ENCODE measurements around the gene WASF3.

Gene WASF3

DNA sequence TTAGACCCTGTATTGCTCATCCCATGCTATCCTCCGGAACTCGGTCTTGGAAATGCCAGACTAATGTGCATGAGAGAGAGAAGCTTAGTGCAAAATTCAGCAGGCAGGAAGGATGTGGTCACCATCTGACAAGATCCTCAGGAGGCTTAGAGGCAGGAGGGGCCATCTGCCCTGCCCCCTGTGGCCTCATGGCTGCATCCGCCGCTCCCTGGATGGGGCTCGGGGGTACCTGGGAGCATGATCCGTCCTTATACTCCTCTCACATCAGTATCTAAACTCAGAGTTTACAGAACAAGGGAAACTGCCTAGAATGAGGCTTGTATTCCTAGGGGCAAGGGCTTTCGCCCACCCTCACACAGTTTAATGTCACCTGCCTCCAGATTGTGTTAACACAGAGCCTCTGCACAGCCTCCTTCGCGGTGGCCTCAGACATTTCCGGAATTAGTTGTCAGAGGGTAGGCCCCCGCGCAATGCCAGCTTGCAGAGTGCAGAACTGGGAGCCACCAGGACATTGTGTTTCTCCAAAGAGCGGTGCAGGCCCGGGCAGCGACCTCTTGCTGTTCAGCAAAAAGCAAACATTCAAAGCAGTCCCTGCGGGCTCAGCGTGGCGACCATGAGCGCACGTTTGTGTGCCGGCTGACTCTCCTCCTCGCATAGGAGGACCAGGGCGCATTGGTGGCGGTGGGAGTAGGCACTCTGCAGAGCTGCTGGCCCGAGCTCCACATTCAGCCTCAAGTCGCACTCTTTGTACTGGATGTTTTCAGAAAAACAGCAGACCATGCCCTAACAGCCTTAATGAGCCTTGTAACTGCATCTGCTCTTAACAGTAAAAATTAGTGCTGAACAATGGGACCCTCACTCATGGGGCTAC lies 164.0 kb downstream of the WASF3 start:
- TF ChIP-seq CEBPB (IDR thresholded peaks at IDR 0.05) = no peak
- TF ChIP-seq FOXM1 (IDR thresholded peaks at IDR 0.05; ENCODE audit: borderline replicate concordance, low read depth) = no peak
- TF ChIP-seq RAD21 (IDR thresholded peaks at IDR 0.05; ENCODE audit: low read depth) = no peak
- no peak for TF ChIP-seq EGR1 (IDR thresholded peaks at IDR 0.05)
- TF ChIP-seq TCF12 (IDR thresholded peaks at IDR 0.05; ENCODE audit: low read depth) = no peak
- no peak for TF ChIP-seq YY1 (IDR thresholded peaks at IDR 0.05; ENCODE audit: low read depth)
- TF ChIP-seq ZBTB7A (IDR thresholded peaks at IDR 0.05; ENCODE audit: low read depth) = no peak
- TF ChIP-seq CREB1 (IDR thresholded peaks at IDR 0.05; ENCODE audit: low read depth) = no peak
- TF ChIP-seq, protein P1, sequence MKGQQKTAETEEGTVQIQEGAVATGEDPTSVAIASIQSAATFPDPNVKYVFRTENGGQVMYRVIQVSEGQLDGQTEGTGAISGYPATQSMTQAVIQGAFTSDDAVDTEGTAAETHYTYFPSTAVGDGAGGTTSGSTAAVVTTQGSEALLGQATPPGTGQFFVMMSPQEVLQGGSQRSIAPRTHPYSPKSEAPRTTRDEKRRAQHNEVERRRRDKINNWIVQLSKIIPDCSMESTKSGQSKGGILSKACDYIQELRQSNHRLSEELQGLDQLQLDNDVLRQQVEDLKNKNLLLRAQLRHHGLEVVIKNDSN (IDR thresholded peaks at IDR 0.05) = no peak
- TF ChIP-seq, protein P2, sequence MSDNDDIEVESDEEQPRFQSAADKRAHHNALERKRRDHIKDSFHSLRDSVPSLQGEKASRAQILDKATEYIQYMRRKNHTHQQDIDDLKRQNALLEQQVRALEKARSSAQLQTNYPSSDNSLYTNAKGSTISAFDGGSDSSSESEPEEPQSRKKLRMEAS (IDR thresholded peaks at IDR 0.05) = no peak
- TF ChIP-seq NFIC (IDR thresholded peaks at IDR 0.05) = no peak
- TF ChIP-seq EP300 (IDR thresholded peaks at IDR 0.05; ENCODE audit: borderline replicate concordance) = no peak
- no peak for TF ChIP-seq TAF1 (IDR thresholded peaks at IDR 0.05; ENCODE audit: low read depth)
- no peak for TF ChIP-seq TEAD4 (IDR thresholded peaks at IDR 0.05)

DNA sequence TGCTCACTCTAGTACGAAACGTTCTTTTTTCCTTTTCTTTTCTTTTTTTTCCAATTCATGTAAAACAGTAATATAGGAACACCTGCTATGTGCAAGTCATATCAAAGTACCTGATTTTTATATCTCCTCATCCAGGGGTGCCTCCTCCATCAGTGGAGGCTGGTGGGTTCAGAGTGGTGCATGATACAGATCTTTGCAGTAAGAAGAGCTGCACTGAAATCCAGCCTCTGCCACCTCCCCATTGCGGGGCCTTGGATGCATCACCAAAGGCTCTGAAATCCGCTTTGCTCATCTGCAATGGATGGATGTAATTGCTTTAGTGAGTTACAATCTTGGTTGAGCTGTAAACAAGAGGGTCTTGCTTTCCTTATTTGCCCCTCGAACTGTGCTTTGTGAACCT lies 164.8 kb downstream of the WASF3 start:
- TF ChIP-seq, protein P2 (IDR thresholded peaks at IDR 0.05) = no peak
- TF ChIP-seq TCF12 (IDR thresholded peaks at IDR 0.05; ENCODE audit: low read depth) = no peak
- no peak for TF ChIP-seq EGR1 (IDR thresholded peaks at IDR 0.05)
- TF ChIP-seq CEBPB (IDR thresholded peaks at IDR 0.05) = no peak
- no peak for TF ChIP-seq CREB1 (IDR thresholded peaks at IDR 0.05; ENCODE audit: low read depth)
- no peak for TF ChIP-seq ZBTB7A (IDR thresholded peaks at IDR 0.05; ENCODE audit: low read depth)
- TF ChIP-seq EP300 (IDR thresholded peaks at IDR 0.05; ENCODE audit: borderline replicate concordance) = no peak
- TF ChIP-seq, protein P3, sequence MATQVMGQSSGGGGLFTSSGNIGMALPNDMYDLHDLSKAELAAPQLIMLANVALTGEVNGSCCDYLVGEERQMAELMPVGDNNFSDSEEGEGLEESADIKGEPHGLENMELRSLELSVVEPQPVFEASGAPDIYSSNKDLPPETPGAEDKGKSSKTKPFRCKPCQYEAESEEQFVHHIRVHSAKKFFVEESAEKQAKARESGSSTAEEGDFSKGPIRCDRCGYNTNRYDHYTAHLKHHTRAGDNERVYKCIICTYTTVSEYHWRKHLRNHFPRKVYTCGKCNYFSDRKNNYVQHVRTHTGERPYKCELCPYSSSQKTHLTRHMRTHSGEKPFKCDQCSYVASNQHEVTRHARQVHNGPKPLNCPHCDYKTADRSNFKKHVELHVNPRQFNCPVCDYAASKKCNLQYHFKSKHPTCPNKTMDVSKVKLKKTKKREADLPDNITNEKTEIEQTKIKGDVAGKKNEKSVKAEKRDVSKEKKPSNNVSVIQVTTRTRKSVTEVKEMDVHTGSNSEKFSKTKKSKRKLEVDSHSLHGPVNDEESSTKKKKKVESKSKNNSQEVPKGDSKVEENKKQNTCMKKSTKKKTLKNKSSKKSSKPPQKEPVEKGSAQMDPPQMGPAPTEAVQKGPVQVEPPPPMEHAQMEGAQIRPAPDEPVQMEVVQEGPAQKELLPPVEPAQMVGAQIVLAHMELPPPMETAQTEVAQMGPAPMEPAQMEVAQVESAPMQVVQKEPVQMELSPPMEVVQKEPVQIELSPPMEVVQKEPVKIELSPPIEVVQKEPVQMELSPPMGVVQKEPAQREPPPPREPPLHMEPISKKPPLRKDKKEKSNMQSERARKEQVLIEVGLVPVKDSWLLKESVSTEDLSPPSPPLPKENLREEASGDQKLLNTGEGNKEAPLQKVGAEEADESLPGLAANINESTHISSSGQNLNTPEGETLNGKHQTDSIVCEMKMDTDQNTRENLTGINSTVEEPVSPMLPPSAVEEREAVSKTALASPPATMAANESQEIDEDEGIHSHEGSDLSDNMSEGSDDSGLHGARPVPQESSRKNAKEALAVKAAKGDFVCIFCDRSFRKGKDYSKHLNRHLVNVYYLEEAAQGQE (IDR thresholded peaks at IDR 0.05; ENCODE audit: low read depth) = no peak
- no peak for TF ChIP-seq YY1 (IDR thresholded peaks at IDR 0.05; ENCODE audit: low read depth)
- TF ChIP-seq TEAD4 (IDR thresholded peaks at IDR 0.05) = no peak
- TF ChIP-seq FOXM1 (IDR thresholded peaks at IDR 0.05; ENCODE audit: borderline replicate concordance, low read depth) = no peak
- TF ChIP-seq RAD21 (IDR thresholded peaks at IDR 0.05; ENCODE audit: low read depth) = no peak
- TF ChIP-seq NFIC (IDR thresholded peaks at IDR 0.05) = no peak
- TF ChIP-seq TAF1 (IDR thresholded peaks at IDR 0.05; ENCODE audit: low read depth) = no peak
- TF ChIP-seq, protein P1 (IDR thresholded peaks at IDR 0.05) = no peak

DNA sequence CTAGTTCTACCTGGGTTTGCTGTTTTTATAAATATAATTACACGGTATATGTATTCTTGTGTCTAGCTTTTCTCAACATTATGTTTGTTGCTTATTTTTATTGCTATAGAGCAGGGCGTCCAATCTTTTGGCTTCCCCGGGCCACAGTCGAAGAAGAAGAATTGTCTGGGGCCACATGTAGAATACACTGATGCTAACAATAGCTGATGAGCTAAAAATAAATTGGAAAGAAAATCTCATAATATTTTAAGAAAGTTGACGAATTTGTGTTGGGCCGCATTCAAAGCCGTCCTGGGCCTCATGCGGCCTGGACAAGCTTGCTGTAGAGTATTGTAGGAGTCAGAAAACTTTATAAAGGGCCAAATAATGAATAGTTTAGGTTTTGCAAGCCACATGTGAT lies 169.2 kb downstream of the WASF3 start:
- TF ChIP-seq FOXM1 (IDR thresholded peaks at IDR 0.05; ENCODE audit: borderline replicate concordance, low read depth) (no peak), TCF12 (IDR thresholded peaks at IDR 0.05; ENCODE audit: low read depth) (no peak), ZBTB7A (IDR thresholded peaks at IDR 0.05; ENCODE audit: low read depth) (no peak), YY1 (IDR thresholded peaks at IDR 0.05; ENCODE audit: low read depth) (no peak), CREB1 (IDR thresholded peaks at IDR 0.05; ENCODE audit: low read depth) (no peak), RAD21 (IDR thresholded peaks at IDR 0.05; ENCODE audit: low read depth) (no peak), EGR1 (IDR thresholded peaks at IDR 0.05) (no peak), TEAD4 (IDR thresholded peaks at IDR 0.05) (no peak), CEBPB (IDR thresholded peaks at IDR 0.05) (no peak), TAF1 (IDR thresholded peaks at IDR 0.05; ENCODE audit: low read depth) (no peak), EP300 (IDR thresholded peaks at IDR 0.05; ENCODE audit: borderline replicate concordance) (no peak), NFIC (IDR thresholded peaks at IDR 0.05) (no peak)
- TF ChIP-seq, protein P3 (IDR thresholded peaks at IDR 0.05; ENCODE audit: low read depth) = no peak
- TF ChIP-seq, protein P1 (IDR thresholded peaks at IDR 0.05) = no peak
- TF ChIP-seq, protein P2 (IDR thresholded peaks at IDR 0.05) = no peak

DNA sequence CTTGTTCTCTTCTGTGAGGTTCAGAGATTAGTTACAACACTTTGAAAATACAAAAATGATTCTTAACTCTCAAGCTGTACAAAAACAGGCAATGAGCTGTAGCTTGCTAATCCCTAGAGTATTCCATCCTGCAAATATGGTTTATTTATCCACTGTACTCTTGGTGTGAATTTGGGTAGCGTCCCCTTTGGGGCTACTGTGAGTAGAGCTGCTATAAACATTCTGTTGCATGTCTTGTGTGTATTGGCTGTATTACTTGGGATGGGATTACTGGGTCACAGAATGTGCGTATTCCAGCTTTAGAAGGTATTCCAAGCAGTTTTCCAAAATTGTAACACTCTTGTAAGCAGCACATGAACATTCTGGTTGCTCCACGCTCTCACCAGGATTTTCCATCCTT lies 169.6 kb downstream of the WASF3 start:
- no peak for TF ChIP-seq YY1 (IDR thresholded peaks at IDR 0.05; ENCODE audit: low read depth)
- no peak for TF ChIP-seq NFIC (IDR thresholded peaks at IDR 0.05)
- TF ChIP-seq, protein P3 (IDR thresholded peaks at IDR 0.05; ENCODE audit: low read depth) = no peak
- no peak for TF ChIP-seq TCF12 (IDR thresholded peaks at IDR 0.05; ENCODE audit: low read depth)

Data from Ishikawa (cell line).